ENCODE results near the gene PIGL. TPM values are rescaled to one million over a fixed set of nuclear protein-coding genes. Genes with fewer than 3 reads are reported as not detected.

Gene PIGL
- total and polyA plus RNA-seq, 2 donors (not counting 3 experiments of a cell fraction or from before 2014, with no cell fraction given): 28.6 to 40.8 TPM

- Histone ChIP-seq H3K36me3 (ENCODE audit: control insufficient read depth in 2 of 2, extremely low read depth in 1 of 2, insufficient read depth in 2 of 2, low read length in 2 of 2) (no peaks in the 10 kb centered on the region), H3K4me1 (ENCODE audit: control insufficient read depth, extremely low read depth, insufficient read depth, low read length) (no peaks in the 10 kb centered on the region), H2AFZ (ENCODE audit: low read depth, low read length) (no peak overlapping the region), H3K9ac (replicated peaks; ENCODE audit: extremely low read depth, insufficient read depth, low read length) (no peak overlapping the region), H3K9me1 (replicated peaks; ENCODE audit: control insufficient read depth, extremely low read depth, insufficient read depth, low read length) (no peaks in the 10 kb centered on the region), H3K27me3 (ENCODE audit: control insufficient read depth in 2 of 2, insufficient read depth in 2 of 2, low read length in 2 of 2) (no peaks in the 10 kb centered on the region), H3K79me2 (ENCODE audit: control insufficient read depth, insufficient read depth, low read length) (no peaks in the 10 kb centered on the region), H3K9me3 (replicated peaks; ENCODE audit: control insufficient read depth, insufficient read depth, low read length) (no peaks in the 10 kb centered on the region), H3K27ac (ENCODE audit: insufficient read depth, low read depth, low read length) (no peak overlapping the region), H3K4me2 (ENCODE audit: insufficient read depth, low read length) (no peak overlapping the region), H3K4me3 (replicated peaks in 1 of 3; ENCODE audit: insufficient read depth in 1 of 3, low read depth in 1 of 3, low read length in 3 of 3) (no peak overlapping the region), H4K20me1 (replicated peaks; ENCODE audit: control insufficient read depth, extremely low read depth, insufficient read depth, low read length) (no peaks in the 10 kb centered on the region)
- no peak for TF ChIP-seq POLR2A (IDR thresholded peaks at IDR 0.05; ENCODE audit: low read depth, low read length)
- TF ChIP-seq EZH2 (IDR thresholded peaks at IDR 0.05; ENCODE audit: borderline replicate concordance, low read depth, low read length, severe bottlenecking): no peak
- TF ChIP-seq MYC (IDR thresholded peaks at IDR 0.05; ENCODE audit: low read depth, low read length): no peak
- no peak for TF ChIP-seq FOS (IDR thresholded peaks at IDR 0.05; ENCODE audit: borderline replicate concordance, insufficient read depth, low read length)
- no peak for TF ChIP-seq JUN (IDR thresholded peaks at IDR 0.05; ENCODE audit: borderline replicate concordance, insufficient read depth, insufficient read length, low read depth)
- TF ChIP-seq POLR2AphosphoS5 (IDR thresholded peaks at IDR 0.05; ENCODE audit: insufficient read depth, low read depth, low read length): no peak
- TF ChIP-seq CTCF (IDR thresholded peaks at IDR 0.05; ENCODE audit: extremely low read depth in 1 of 2, insufficient read depth in 1 of 2, low read depth in 1 of 2, low read length in 2 of 2): no peak
- TF ChIP-seq GATA2 (IDR thresholded peaks at IDR 0.05; ENCODE audit: insufficient read depth, insufficient read length, low read depth, low read length): no peak
- no peak for TF ChIP-seq MAX (IDR thresholded peaks at IDR 0.05; ENCODE audit: insufficient read depth, insufficient read length)
- CTCF ChIA-PET: interaction anchor here (0.7 kb wide), 1 partner anchor 66 kb away, joined by 3 read pairs; no protein-coding TSS in a partner anchor
- POLR2A ChIA-PET: no interaction called here
- FAIRE-seq (no peak), DNase-seq (ENCODE audit: low read depth, low spot score) (no peak)
- dilution Hi-C loops (cut with MboI; ENCODE audit: extremely low pct_ligation_motif_present, low sequenced_read_pairs) (no loop called here), intact Hi-C loops (cut with micrococcal nuclease) (no loop called here)
- BruUV-seq (replicated peaks): no TSS peak
These were observed 24.9 kb downstream of the PIGL start for GRCh38 chr17:16241906-16242399.

Measured in endothelial cell of umbilical vein (primary cell).